ENCODE measurements around the gene BMP6. TPM values are rescaled to one million over a fixed set of nuclear protein-coding genes. Genes with fewer than 3 reads are reported as not detected.

The BMP6 gene
- total and polyA plus RNA-seq, 10 of the 15 experiments (the other 5 are each of a cell fraction or from before 2014, with no cell fraction given), result 0.02 to 0.15 (median 0.05) TPM; not detected in 5

DNA sequence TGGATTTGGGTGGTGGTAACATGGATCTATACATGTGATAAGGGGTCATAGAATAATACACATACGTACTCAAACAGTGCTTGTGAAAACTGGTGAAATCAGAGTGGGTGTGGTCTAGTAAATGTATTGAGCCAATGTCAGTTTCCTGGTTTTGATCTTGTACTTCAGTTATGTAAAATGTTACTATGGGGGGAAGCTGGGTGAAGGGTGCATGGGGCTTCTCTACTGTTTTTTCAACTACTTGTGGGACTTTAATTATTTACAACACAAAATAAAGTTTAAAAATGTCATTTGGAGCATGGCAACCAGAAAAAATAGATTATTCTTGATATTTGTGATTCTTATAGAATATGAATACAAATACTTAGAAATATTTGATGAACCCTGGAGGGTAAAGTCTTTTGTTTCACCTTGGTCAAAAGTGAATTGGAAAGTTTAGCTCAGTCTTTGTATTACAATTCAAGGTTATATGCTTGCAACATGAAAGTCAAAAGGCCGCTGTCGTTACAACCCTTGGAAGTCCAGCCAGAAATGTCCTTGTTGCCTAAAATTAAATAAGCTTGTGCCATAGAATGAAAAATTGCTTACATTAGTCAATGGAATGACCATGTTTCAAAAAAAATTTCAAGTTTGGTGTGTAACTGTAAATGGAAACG lies 110.6 kb downstream of the BMP6 start:
- TF ChIP-seq SUZ12 (IDR thresholded peaks at IDR 0.05; ENCODE audit: unreplicated experiment), result no peak
- Histone ChIP-seq H4K20me1 (ENCODE audit: control insufficient read depth, insufficient read depth) (no peaks in the 10 kb centered on the region), H3K9ac (ENCODE audit: control insufficient read depth, insufficient read depth, low read length) (no peak overlapping the region), H2AFZ (ENCODE audit: control insufficient read depth, low read depth, low read length) (no peak overlapping the region), H3K4me3 (no peak overlapping the region), H3K27ac (ENCODE audit: control insufficient read depth, insufficient read depth) (no peak overlapping the region), H3K4me2 (ENCODE audit: control insufficient read depth, insufficient read depth) (no peak overlapping the region), H3K27me3 (replicated peaks in 1 of 2; ENCODE audit: control insufficient read depth in 2 of 2, insufficient read depth in 2 of 2, low read length in 1 of 2) (no peaks in the 10 kb centered on the region; a peak in 1 of 4 replicates), H3K9me3 (replicated peaks; ENCODE audit: control insufficient read depth, insufficient read depth, low read length) (no peaks in the 10 kb centered on the region), H3K36me3 (ENCODE audit: control insufficient read depth in 2 of 2, insufficient read depth in 2 of 2, low read length in 1 of 2) (no peaks in the 10 kb centered on the region), H3K79me2 (ENCODE audit: control insufficient read depth, insufficient read depth, low read length) (no peaks in the 10 kb centered on the region), H3K4me1 (ENCODE audit: control insufficient read depth, insufficient read depth, low read length) (no peaks in the 10 kb centered on the region)
- ChIA-PET POLR2A (no interaction called here), SMC1A (ENCODE audit: uncharacterized antibody, unreplicated experiment) (no interaction called here), CTCF (interaction anchor here (0.6 kb wide), 1 partner anchor 52 kb away, joined by 3 read pairs; no protein-coding TSS in a partner anchor), RAD21 (ENCODE audit: unreplicated experiment) (no interaction called here)
- intact Hi-C loops (cut with micrococcal nuclease; ENCODE audit: unreplicated experiment), result no loop called here
- 63% methylated on average over 4 of the region's 4 CpGs for WGBS (ENCODE audit: insufficient coverage, insufficient replicate concordance, low lambda C conversion rate, missing lambda C conversion rate)
- in situ Hi-C loops (cut with MboI), result no loop called here
- no peak for ATAC-seq
- BruUV-seq (replicated peaks), result no TSS peak
- DNase-seq (ENCODE audit: low read depth, low spot score), result no peak
- no peak for FAIRE-seq

DNA sequence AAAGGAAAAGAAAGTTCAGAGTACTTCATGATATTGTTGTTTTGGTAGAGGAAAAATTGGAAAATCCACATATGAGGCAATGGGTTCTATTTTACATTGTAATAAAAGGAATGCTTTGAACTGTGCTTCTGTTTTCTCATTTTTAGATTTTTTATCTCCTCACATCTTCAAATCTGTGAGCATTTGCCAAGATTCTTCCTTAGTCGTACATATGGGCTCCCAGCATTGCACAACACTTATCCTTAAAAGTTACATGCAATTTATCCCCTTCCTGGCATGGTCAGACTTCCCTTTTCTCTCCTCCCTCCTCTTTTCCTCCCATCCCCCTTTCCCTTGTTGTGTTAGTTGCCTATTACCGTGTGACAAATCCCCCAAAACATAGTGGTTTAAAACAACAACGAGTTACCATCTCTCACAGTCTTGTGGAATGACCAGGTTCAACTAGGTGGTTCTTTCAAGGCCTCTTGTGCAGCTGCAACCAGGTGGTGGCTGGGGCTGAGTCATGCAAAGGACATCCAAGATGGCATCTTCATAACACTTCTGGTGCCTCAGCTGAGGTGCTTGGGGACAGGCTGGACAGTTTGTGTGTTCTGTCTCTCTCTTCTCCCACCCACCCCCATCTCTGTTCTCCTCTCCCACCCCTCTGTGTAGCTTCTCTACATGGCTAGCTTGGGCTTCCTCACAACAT lies 116.0 kb downstream of the BMP6 start:
- Histone ChIP-seq H3K4me3 (no peak overlapping the region), H3K27ac (ENCODE audit: control insufficient read depth, insufficient read depth) (no peak overlapping the region), H3K36me3 (ENCODE audit: control insufficient read depth in 2 of 2, insufficient read depth in 2 of 2, low read length in 1 of 2) (no peaks in the 10 kb centered on the region), H3K9me3 (replicated peaks; ENCODE audit: control insufficient read depth, insufficient read depth, low read length) (no peaks in the 10 kb centered on the region), H2AFZ (ENCODE audit: control insufficient read depth, low read depth, low read length) (no peak overlapping the region), H4K20me1 (ENCODE audit: control insufficient read depth, insufficient read depth) (no peaks in the 10 kb centered on the region), H3K27me3 (replicated peaks in 1 of 2; ENCODE audit: control insufficient read depth in 2 of 2, insufficient read depth in 2 of 2, low read length in 1 of 2) (no peaks in the 10 kb centered on the region; a peak in 1 of 4 replicates), H3K4me2 (ENCODE audit: control insufficient read depth, insufficient read depth) (no peak overlapping the region), H3K4me1 (ENCODE audit: control insufficient read depth, insufficient read depth, low read length) (no peaks in the 10 kb centered on the region), H3K9ac (ENCODE audit: control insufficient read depth, insufficient read depth, low read length) (no peak overlapping the region), H3K79me2 (ENCODE audit: control insufficient read depth, insufficient read depth, low read length) (no peaks in the 10 kb centered on the region)
- ChIA-PET CTCF (interaction anchor here (0.6 to 1.8 kb wide), 2 partner anchors 11 to 83 kb away, joined by 3 to 4 read pairs; no protein-coding TSS in a partner anchor), SMC1A (ENCODE audit: uncharacterized antibody, unreplicated experiment) (no interaction called here), POLR2A (interaction anchor here (0.6 kb wide), 1 partner anchor 226 kb away, joined by 5 read pairs; no protein-coding TSS in a partner anchor), RAD21 (ENCODE audit: unreplicated experiment) (no interaction called here)
- 20% methylated on average over 3 of the region's 3 CpGs for WGBS (ENCODE audit: insufficient coverage, insufficient replicate concordance, low lambda C conversion rate, missing lambda C conversion rate)
- ATAC-seq, result no peak
- in situ Hi-C loops (cut with MboI), result no loop called here
- DNase-seq (ENCODE audit: low read depth, low spot score), result no peak
- TF ChIP-seq RB1 (IDR thresholded peaks at IDR 0.05; ENCODE audit: borderline replicate concordance), result no peak
- TF ChIP-seq ZZZ3 (IDR thresholded peaks at IDR 0.05; ENCODE audit: control insufficient read depth, insufficient read length, low read depth), result no peak
- no peak for TF ChIP-seq CBFB (IDR thresholded peaks at IDR 0.05; ENCODE audit: low read depth)
- TF ChIP-seq, protein P1, sequence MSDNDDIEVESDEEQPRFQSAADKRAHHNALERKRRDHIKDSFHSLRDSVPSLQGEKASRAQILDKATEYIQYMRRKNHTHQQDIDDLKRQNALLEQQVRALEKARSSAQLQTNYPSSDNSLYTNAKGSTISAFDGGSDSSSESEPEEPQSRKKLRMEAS (IDR thresholded peaks at IDR 0.05; ENCODE audit: low read depth, low read length), result no peak
- no peak for TF ChIP-seq EZH2 (IDR thresholded peaks at IDR 0.05; ENCODE audit: borderline replicate concordance, control insufficient read depth, low read depth, low read length)
- no peak for TF ChIP-seq RBBP5 (conservative IDR thresholded peaks at IDR 0.05)
- no peak for FAIRE-seq
- no TSS peak for BruUV-seq (replicated peaks)
- intact Hi-C loops (cut with micrococcal nuclease; ENCODE audit: unreplicated experiment), result no loop called here
